HepG2 (cell line): ENCODE results near the gene MYL6B. TPM values are rescaled to one million over a fixed set of nuclear protein-coding genes. Genes with fewer than 3 reads are reported as not detected.
A peak's percentile ranks its signal among the peaks of the same experiment; 100 is the strongest.

Source experiments
- ETV6 ChIP-seq: sonication (generic); formaldehyde crosslinking; conservative IDR thresholded peaks from 2 replicates; pipeline ENCODE4 v1.4.0; 2020; ENCODE audit warnings: missing genetic modification reagents
- HNF4G ChIP-seq, 2 experiments: sonication (generic) in 1 of 2; formaldehyde crosslinking in 1 of 2; IDR thresholded peaks; 2 replicates each; pipeline versions ENCODE4 v1.4.0 to v1.6.1; 2011 to 2020; ENCODE audit warnings: borderline replicate concordance in 2 of 2, low read depth in 2 of 2, mild to moderate bottlenecking in 2 of 2, low read length in 1 of 2, missing genetic modification reagents in 1 of 2, moderate library complexity in 1 of 2
- SNRNP70 ChIP-seq: fragments of 200-400 bp; formaldehyde crosslinking; IDR thresholded peaks from 2 replicates; pipeline ENCODE4 v1.6.1; 2017; ENCODE audit warnings: mild to moderate bottlenecking, low read depth, low read length, moderate library complexity
- YY1 ChIP-seq: IDR thresholded peaks from 2 replicates; pipeline ENCODE4 v1.6.1; 2011; ENCODE audit warnings: low read length, low read depth, moderate library complexity, mild to moderate bottlenecking; ENCODE audit not compliant: insufficient read depth, insufficient replicate concordance
- ZNF224 ChIP-seq: sonication (generic); formaldehyde crosslinking; IDR thresholded peaks from 2 replicates; pipeline ENCODE4 v1.5.0; 2020; ENCODE audit warnings: mild to moderate bottlenecking, missing genetic modification reagents
- ZNF383 ChIP-seq: sonication (generic); formaldehyde crosslinking; IDR thresholded peaks from 2 replicates; pipeline ENCODE4 v1.4.0; 2020; ENCODE audit warnings: missing genetic modification reagents, mild to moderate bottlenecking, borderline replicate concordance
- ZNF589 ChIP-seq: sonication (generic); formaldehyde crosslinking; conservative IDR thresholded peaks from 2 replicates; pipeline ENCODE4 v1.8.0; 2022; ENCODE audit warnings: mild to moderate bottlenecking, moderate library complexity, missing genetic modification reagents
- polyA plus RNA-seq, 8 experiments: library from polyadenylated mRNA; depleted of rRNA in 3 of 8; stranded (reverse) in 7 of 8; unstranded in 1 of 8; fragments of >200 nt; fragmentation: Illumina TruSeq in 4 of 8; extraction: Trizol in 4 of 8; gene quantifications; 2 replicates each; pipeline versions ENCODE4 v1.2.1 to v1.2.3, GENCODE V29; 2011 to 2016; ENCODE audit warnings: low read depth in 4 of 8, missing spikeins in 1 of 8, mixed read lengths in 1 of 8; ENCODE audit not compliant: insufficient read depth in 1 of 8
- total RNA-seq, 5 experiments: library from RNA; depleted of rRNA; stranded (reverse); fragments of >200 nt; fragmentation: Illumina TruSeq; extraction: Trizol; gene quantifications; 2 replicates each; pipeline ENCODE4 v1.2.3, GENCODE V29; 2016; ENCODE audit warnings: low read depth in 1 of 5
- TF ChIP-seq, protein P1 (sequence below): sonication (generic); formaldehyde crosslinking; IDR thresholded peaks from 2 replicates; pipeline ENCODE4 v1.5.0; 2020; ENCODE audit warnings: mild to moderate bottlenecking, missing genetic modification reagents
- TF ChIP-seq, protein P2 (sequence below): sonication (generic); formaldehyde crosslinking; IDR thresholded peaks from 2 replicates; pipeline ENCODE4 v1.5.1; 2020; ENCODE audit warnings: mild to moderate bottlenecking, missing genetic modification reagents, borderline replicate concordance
- TF ChIP-seq, protein P3 (sequence below): sonication (generic); formaldehyde crosslinking; IDR thresholded peaks from 2 replicates; pipeline ENCODE4 v1.9.0; 2021; ENCODE audit warnings: missing genetic modification reagents, borderline replicate concordance
- TF ChIP-seq, protein P4 (sequence below): sonication (generic); formaldehyde crosslinking; IDR thresholded peaks from 2 replicates; pipeline ENCODE4 v1.4.0; 2020; ENCODE audit warnings: missing genetic modification reagents, borderline replicate concordance

MYL6B gene
- total and polyA plus RNA-seq, 2 of the 13 experiments (the other 11 are each of a cell fraction or from before 2014, with no cell fraction given), result 75.7 to 88.7 TPM

DNA sequence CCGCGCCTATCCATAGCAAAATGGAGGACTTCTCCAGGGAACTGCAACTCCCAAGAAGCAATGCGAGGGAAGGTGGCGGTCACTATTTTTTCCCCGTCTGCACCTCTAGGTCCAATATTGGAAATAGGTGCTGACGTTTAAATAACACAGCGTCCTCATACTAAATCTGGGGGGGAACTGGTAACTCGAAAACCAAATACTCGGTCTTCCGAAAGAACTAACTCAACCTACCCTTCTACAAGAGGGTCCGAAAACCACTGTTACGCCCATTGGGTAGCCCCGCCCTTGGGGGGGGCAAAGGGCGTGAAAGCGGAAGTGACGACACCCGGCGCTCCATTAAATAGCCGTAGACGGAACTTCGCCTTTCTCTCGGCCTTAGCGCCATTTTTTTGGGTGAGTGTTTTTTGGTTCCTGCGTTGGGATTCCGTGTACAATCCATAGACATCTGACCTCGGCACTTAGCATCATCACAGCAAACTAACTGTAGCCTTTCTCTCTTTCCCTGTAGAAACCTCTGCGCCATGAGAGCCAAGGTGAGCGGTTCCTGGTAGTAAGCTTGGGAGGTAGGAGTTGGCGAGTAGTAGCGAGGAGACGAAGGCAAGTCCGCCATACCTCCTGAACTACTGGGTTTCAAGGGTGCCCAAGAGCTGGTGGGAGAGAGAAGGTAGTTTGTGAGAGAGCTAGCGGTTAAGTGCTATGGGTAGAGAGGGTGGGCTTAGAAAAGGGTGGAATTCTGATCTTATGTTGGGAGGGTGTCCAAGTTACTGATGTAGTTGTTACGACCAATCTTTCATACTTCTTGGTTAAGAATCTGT is 35.9 kb upstream of the MYL6B start, which contains the start of gene RPL41 (continued):
- TF ChIP-seq, protein P1, sequence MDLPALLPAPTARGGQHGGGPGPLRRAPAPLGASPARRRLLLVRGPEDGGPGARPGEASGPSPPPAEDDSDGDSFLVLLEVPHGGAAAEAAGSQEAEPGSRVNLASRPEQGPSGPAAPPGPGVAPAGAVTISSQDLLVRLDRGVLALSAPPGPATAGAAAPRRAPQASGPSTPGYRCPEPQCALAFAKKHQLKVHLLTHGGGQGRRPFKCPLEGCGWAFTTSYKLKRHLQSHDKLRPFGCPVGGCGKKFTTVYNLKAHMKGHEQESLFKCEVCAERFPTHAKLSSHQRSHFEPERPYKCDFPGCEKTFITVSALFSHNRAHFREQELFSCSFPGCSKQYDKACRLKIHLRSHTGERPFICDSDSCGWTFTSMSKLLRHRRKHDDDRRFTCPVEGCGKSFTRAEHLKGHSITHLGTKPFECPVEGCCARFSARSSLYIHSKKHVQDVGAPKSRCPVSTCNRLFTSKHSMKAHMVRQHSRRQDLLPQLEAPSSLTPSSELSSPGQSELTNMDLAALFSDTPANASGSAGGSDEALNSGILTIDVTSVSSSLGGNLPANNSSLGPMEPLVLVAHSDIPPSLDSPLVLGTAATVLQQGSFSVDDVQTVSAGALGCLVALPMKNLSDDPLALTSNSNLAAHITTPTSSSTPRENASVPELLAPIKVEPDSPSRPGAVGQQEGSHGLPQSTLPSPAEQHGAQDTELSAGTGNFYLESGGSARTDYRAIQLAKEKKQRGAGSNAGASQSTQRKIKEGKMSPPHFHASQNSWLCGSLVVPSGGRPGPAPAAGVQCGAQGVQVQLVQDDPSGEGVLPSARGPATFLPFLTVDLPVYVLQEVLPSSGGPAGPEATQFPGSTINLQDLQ (CRISPR knock-in tag), result no peak
- TF ChIP-seq, protein P2, sequence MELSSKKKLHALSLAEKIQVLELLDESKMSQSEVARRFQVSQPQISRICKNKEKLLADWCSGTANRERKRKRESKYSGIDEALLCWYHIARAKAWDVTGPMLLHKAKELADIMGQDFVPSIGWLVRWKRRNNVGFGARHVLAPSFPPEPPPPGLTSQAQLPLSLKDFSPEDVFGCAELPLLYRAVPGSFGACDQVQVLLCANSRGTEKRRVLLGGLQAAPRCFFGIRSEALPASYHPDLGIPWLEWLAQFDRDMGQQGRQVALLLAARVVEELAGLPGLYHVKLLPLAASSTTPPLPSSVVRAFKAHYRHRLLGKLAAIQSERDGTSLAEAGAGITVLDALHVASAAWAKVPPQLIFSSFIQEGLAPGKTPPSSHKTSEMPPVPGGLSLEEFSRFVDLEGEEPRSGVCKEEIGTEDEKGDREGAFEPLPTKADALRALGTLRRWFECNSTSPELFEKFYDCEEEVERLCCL (CRISPR knock-in tag), result no peak
- TF ChIP-seq, protein P3, sequence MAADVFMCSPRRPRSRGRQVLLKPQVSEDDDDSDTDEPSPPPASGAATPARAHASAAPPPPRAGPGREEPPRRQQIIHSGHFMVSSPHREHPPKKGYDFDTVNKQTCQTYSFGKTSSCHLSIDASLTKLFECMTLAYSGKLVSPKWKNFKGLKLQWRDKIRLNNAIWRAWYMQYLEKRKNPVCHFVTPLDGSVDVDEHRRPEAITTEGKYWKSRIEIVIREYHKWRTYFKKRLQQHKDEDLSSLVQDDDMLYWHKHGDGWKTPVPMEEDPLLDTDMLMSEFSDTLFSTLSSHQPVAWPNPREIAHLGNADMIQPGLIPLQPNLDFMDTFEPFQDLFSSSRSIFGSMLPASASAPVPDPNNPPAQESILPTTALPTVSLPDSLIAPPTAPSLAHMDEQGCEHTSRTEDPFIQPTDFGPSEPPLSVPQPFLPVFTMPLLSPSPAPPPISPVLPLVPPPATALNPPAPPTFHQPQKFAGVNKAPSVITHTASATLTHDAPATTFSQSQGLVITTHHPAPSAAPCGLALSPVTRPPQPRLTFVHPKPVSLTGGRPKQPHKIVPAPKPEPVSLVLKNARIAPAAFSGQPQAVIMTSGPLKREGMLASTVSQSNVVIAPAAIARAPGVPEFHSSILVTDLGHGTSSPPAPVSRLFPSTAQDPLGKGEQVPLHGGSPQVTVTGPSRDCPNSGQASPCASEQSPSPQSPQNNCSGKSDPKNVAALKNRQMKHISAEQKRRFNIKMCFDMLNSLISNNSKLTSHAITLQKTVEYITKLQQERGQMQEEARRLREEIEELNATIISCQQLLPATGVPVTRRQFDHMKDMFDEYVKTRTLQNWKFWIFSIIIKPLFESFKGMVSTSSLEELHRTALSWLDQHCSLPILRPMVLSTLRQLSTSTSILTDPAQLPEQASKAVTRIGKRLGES, result 0 out of 2 replicates have a peak, but pooled peaks have one; percentile 64
- peak; percentile 52; the same call in 1 of the 2 replicates for TF ChIP-seq ZNF224 (CRISPR knock-in tag)
- TF ChIP-seq HNF4G (IDR thresholded peaks at IDR 0.05; ENCODE audit: borderline replicate concordance, low read depth, low read length), result peak; percentile 85
- TF ChIP-seq HNF4G (CRISPR knock-in tag; IDR thresholded peaks at IDR 0.05; ENCODE audit: borderline replicate concordance, low read depth), result no peak
- TF ChIP-seq ZNF589 (CRISPR knock-in tag), result no peak
- TF ChIP-seq, protein P4, sequence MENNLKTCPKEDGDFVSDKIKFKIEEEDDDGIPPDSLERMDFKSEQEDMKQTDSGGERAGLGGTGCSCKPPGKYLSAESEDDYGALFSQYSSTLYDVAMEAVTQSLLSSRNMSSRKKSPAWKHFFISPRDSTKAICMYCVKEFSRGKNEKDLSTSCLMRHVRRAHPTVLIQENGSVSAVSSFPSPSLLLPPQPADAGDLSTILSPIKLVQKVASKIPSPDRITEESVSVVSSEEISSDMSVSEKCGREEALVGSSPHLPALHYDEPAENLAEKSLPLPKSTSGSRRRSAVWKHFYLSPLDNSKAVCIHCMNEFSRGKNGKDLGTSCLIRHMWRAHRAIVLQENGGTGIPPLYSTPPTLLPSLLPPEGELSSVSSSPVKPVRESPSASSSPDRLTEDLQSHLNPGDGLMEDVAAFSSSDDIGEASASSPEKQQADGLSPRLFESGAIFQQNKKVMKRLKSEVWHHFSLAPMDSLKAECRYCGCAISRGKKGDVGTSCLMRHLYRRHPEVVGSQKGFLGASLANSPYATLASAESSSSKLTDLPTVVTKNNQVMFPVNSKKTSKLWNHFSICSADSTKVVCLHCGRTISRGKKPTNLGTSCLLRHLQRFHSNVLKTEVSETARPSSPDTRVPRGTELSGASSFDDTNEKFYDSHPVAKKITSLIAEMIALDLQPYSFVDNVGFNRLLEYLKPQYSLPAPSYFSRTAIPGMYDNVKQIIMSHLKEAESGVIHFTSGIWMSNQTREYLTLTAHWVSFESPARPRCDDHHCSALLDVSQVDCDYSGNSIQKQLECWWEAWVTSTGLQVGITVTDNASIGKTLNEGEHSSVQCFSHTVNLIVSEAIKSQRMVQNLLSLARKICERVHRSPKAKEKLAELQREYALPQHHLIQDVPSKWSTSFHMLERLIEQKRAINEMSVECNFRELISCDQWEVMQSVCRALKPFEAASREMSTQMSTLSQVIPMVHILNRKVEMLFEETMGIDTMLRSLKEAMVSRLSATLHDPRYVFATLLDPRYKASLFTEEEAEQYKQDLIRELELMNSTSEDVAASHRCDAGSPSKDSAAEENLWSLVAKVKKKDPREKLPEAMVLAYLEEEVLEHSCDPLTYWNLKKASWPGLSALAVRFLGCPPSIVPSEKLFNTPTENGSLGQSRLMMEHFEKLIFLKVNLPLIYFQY (CRISPR knock-in tag), result peak; percentile 61; the same call in 1 of the 2 replicates
- peak; percentile 49; the same call in 1 of the 2 replicates for TF ChIP-seq ZNF383 (CRISPR knock-in tag)
- peak; percentile 88 for TF ChIP-seq YY1
- no peak for TF ChIP-seq SNRNP70
- TF ChIP-seq ETV6 (CRISPR knock-in tag), result peak; percentile 84; the same call in 1 of the 2 replicates
